8988T (cell line): ENCODE measurements around the gene ZNRF3.

Experiments used
- DNase-seq: peaks from one replicate; pipeline ENCODE4 v3.0.0; 2011

ZNRF3 gene

GRCh38 chr22:29041408-29041807, 158.0 kb downstream of the ZNRF3 start:
- no peak for DNase-seq

DNA sequence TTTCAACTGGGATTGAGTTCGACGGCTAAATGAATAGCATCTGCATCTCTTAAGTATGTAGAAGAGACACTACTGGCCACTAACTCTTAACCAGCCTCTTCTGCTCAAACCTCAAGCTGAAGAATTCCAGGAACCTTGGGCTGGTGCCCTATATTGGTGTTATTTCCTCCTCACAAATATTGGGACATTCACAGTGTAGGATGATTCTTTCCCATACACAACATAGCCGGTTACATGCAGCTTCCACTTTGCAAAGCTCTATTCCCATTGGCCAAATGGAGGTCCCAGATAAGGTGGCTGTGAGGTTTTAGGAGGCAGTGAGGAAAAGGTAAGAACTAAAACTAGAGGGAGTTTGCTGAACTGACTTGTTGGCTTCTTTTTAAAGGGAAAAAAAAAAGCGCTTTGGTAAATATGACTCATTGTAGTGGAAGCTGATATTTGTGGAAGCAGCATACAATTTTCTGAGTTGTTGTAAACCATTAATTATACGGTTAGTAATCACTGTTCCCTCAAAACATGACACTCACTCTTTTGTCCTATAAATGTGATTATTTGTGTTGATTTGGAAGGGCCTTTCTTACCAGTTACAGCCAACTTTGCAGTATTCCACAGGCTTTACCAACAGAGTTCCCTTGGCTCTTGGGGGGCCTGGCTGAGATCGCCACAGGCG, 160.7 kb downstream of the ZNRF3 start:
- DNase-seq: no peak

DNA sequence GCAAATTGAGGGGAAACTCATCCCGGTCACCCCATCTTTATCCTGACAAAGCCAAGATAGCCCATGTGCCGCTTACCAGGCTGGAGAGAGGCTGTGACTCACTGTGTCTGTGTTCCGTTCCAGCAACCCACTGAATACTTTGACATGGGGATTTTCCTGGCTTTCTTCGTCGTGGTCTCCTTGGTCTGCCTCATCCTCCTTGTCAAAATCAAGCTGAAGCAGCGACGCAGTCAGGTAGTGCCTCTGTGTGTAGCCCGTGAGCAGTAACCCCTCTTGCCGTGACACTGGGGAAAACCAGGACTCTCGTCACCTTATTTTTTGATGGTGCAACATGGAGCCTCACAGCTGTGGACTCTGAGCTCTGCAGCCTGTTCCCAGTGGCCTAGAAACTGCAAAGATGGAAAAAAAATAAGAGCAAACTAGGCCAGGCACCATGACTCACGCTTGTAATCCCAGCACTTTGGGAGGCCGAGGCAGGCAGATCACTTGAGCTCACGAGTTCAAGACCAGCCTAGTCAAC, 161.3 kb downstream of the ZNRF3 start:
- DNase-seq: no peak

GRCh38 chr22:29048822-29049654, 165.7 kb downstream of the ZNRF3 start:
- no peak for DNase-seq

DNA sequence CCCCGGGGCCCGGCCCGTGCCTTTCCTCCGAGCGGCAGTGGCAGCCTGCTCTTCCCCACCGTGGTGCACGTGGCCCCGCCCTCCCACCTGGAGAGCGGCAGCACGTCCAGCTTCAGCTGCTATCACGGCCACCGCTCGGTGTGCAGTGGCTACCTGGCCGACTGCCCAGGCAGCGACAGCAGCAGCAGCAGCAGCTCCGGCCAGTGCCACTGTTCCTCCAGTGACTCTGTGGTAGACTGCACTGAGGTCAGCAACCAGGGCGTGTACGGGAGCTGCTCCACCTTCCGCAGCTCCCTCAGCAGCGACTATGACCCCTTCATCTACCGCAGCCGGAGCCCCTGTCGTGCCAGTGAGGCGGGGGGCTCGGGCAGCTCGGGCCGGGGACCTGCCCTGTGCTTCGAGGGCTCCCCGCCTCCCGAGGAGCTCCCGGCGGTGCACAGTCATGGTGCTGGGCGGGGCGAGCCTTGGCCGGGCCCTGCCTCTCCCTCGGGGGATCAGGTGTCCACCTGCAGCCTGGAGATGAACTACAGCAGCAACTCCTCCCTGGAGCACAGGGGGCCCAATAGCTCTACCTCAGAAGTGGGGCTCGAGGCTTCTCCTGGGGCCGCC, 166.4 kb downstream of the ZNRF3 start:
- DNase-seq: no peak

DNA sequence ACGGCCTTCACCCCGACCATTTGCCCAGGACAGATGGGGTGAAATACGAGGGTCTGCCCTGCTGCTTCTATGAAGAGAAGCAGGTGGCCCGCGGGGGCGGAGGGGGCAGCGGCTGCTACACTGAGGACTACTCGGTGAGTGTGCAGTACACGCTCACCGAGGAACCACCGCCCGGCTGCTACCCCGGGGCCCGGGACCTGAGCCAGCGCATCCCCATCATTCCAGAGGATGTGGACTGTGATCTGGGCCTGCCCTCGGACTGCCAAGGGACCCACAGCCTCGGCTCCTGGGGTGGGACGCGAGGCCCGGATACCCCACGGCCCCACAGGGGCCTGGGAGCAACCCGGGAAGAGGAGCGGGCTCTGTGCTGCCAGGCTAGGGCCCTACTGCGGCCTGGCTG, 167.1 kb downstream of the ZNRF3 start:
- no peak for DNase-seq

DNA sequence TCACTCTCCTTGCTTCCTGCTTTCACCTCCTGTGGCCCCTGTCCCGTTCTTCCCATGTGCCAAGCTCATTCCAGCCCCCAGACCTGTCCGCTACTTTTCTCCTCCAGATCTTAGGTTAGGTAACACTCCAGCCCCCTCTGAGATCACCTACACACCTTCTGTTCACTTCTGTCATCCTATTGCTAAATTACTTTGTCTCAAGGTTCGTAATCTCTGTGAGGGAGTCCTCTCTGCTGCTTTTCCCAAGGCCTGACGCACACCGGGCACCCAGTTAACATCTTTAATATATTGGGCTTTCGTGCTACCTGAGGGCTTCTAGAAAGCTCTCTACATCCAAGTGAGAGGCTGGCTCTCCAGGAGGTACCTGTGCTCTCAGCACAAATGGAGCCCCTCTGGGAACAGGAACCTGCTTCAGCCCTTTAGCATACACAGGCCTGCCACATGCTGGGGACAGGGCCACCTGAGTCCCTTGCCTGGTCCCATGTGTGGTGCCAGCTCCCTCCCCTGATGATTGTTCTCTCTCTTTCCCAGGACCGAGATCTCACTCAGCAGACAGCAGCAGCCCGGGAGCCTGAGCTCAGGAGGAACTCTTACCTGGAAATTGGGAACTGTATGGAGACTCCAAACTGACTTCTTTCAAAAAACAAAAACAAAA, 169.8 kb downstream of the ZNRF3 start:
- no peak for DNase-seq

GRCh38 chr22:29054251-29054767, 170.9 kb downstream of the ZNRF3 start:
- DNase-seq: no peak

DNA sequence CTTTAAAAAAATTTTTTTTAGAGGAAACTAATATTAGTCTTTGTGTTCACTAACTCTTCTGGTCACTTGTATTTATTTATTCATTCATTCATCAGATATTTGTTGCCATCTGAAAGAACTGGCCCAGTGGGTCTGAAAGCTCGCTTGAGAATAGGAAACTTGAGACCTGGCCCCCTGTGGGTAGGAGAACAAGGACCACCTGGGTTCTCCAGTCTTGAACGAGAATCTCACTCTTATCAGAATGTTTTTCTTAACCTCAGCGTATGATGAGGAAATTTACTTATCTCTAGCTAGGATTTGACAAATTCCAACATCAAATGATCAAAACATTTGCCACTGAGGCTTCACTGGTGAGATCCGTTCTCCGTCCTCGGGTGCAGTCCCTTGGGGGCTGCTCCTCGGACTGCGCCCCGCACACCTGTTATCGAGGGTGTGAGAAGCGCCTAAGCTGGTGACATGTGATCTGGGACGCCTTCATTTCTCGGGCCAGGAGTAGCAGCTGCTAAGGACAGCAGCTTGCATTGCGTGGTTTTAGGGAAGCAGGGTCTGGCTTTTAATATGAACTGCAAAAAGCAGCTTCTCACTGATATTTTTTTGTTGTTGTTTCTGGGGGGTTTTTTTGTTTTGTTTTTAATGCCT, 171.9 kb downstream of the ZNRF3 start:
- no peak for DNase-seq

GRCh38 chr22:29056472-29056871, 173.1 kb downstream of the ZNRF3 start:
- no peak for DNase-seq

DNA sequence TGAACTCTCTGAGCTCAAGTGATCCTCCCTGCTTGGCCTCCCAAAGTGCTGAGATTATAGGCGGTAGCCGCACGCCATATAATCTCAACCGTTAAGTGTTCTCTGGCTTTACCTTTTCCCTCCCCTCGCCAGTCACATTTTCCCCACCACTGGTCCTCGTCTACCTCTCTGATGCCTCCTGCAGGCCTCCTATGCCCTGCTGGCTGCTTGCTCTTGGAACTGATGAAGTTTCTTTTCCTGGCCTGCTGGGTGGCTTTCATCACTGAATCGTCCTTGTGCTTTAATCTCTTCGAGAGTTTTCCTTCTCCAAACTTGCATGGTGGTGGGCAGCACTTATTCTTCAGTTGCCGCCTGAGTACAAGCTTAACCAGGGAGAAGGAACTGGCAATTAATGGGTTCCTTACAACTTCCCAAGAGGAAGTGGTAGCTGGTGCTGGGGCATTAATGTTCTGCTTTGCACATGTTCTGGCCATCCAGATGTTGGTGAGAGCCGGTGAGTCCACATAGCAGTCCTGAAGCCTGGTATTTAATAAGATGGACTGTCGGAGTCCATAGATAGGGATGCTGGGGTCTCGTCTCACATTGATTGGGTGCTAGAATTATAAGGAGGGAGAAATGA, 177.0 kb downstream of the ZNRF3 start:
- DNase-seq: no peak

DNA sequence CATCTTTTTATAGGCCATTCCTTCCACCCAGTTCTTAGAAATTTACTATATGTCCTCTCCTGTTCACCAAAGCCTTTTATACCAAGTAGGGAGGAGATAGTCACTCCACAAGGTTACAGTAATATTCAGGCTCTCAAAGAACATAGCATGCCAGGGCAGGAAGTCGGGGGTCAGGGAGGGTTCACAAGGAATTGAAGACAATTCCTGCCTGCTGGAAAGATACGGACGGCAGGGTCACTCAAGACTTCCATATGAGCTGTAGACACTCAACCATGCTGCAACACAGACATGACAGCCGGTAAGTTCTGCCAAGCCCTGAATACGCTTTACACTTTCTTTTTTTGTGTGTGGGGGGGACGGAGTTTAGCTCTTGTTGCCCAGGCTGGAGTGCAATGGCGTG, 177.6 kb downstream of the ZNRF3 start:
- DNase-seq: no peak

DNA sequence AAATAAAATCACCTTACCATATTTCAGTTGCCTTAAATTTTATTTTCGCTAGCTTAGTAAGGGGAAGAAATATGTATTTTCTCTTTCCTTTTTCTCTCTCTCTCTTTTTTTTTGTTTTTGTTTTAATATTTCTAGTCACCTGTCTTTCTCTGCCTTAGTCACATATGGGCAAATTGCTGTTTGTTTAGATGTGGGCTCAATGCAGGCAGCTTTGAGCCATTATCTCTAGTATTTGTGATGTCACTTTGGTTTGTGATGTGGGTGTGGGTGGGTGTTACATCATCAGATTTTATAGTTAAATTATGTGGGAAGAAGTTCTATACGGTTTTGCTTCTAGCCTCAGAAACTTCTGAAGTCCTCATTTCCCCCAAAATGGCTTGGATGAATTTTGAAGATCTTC, 178.4 kb downstream of the ZNRF3 start, which contains the start of gene C22orf31:
Gene C22orf31, minus strand, starts transcription at position 59 of the 400 bp plus-strand sequence. Its CDS starts 39 bp downstream, at position 20.
- no peak for DNase-seq

GRCh38 chr22:29062286-29062821, 179.0 kb downstream of the ZNRF3 start:
- no peak for DNase-seq

GRCh38 chr22:29065468-29066190, 182.3 kb downstream of the ZNRF3 start:
- DNase-seq: no peak

DNA sequence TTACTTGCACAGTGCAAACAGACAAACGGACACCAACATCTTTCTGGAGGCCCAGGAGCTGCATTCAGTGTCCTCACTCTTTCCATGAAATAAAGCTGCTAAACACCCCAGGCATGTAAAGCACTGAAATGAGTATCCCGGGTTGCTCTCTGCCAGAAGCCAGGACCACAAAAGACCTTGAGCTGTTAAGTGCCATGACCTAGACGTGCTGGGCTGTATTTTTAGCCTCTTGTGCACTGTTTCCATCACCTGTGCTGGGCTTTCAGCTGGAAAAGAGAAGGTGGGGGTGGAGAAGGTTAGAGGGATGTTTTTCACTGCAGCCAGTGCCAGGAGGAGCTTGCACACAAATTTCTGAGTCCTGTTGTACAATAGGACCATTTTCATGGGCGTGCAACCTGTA, 186.1 kb downstream of the ZNRF3 start:
- no peak for DNase-seq

DNA sequence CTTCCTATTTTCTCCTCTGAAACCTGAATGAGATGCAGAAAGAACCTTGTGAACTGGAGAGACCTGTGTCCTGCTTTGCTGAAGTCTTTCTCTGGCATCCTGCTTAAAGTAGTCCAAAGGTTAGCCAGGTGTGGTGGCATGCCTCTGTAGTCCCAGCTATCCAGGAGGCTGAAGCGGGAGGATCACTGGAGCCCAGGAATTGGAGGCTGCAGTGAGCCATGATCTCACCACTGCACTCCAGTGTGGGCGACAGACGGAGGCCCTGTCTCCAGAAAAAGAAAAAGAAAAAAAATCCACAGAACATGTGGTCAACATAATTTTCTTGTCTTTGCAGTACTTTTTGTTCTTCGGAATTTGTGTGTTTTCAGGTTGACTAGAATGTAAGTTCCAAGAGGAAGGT, 187.1 kb downstream of the ZNRF3 start:
- DNase-seq: no peak

GRCh38 chr22:29071261-29072045, 188.1 kb downstream of the ZNRF3 start:
- DNase-seq: peak; percentile 41

GRCh38 chr22:29072193-29072978, 189.0 kb downstream of the ZNRF3 start:
- peak; percentile 76 for DNase-seq
